Ovary (tissue), 9 donors: ENCODE measurements around the gene KANK2. TPM values are rescaled to one million over a fixed set of nuclear protein-coding genes. Genes with fewer than 3 reads are reported as not detected.
A peak's percentile ranks its signal among the peaks of the same experiment; 100 is the strongest.
"Not testable (repeated sequence)": the region's sequence is repeated elsewhere in the genome, so short reads cannot be mapped to it uniquely, and the experiment has no call there.

Source experiments
- DNase-seq, 5 donors: peaks; one replicate each; pipeline ENCODE4 v3.0.0-alpha.2; 2019 to 2020
- H3K27ac ChIP-seq, 2 donors: fragments of 200-600 bp; one replicate each; pipeline versions ENCODE4 v1.5.1 to v1.8.0; 2019 to 2022
- H3K27me3 ChIP-seq: fragments of 200-600 bp; one replicate; pipeline ENCODE4 v1.8.0; 2022
- H3K36me3 ChIP-seq: fragments of 200-600 bp; sonication (generic); one replicate; pipeline ENCODE4 v1.5.1; 2019
- H3K4me1 ChIP-seq: one replicate; pipeline ENCODE4 v1.8.1; 2013; ENCODE audit warnings: mild to moderate bottlenecking, moderate library complexity; ENCODE audit not compliant: insufficient read depth
- H3K4me3 ChIP-seq: fragments of 200-600 bp; sonication (generic); one replicate; pipeline ENCODE4 v1.5.1; 2017
- H3K9me3 ChIP-seq, 2 donors: fragments of 200-600 bp in 1 of 2; sonication (generic) in 1 of 2; one replicate each; pipeline versions ENCODE4 v1.5.1 to v1.8.1; 2013 to 2019; ENCODE audit warnings: mild to moderate bottlenecking in 1 of 2, moderate library complexity in 1 of 2
- CTCF ChIP-seq, 3 donors: fragments of 450-650 bp in 2 of 3; fragments of 200-600 bp in 1 of 3; IDR thresholded peaks; one replicate each; pipeline versions ENCODE4 v1.5.1 to v1.8.0; 2016 to 2022; ENCODE audit warnings: antibody characterized with exemption in 3 of 3, mild to moderate bottlenecking in 1 of 3
- EP300 ChIP-seq: sonication (generic); formaldehyde crosslinking; IDR thresholded peaks from one replicate; pipeline ENCODE4 v1.6.1; 2017; ENCODE audit warnings: antibody characterized with exemption
- POLR2A ChIP-seq: fragments of 450-650 bp; IDR thresholded peaks from one replicate; pipeline ENCODE4 v1.6.1; 2017; ENCODE audit warnings: antibody characterized with exemption, mild to moderate bottlenecking, moderate library complexity
- WGBS, 3 donors: extraction: QIAGEN DNeasy Blood & Tissue Kit in 1 of 3; methylation state at CpG; one replicate each; pipeline versions ENCODE4 v1.1.5 to v1.1.7; 2013 to 2017; 5-methylcytosine and 5-hydroxymethylcytosine counted together
- intact Hi-C, 4 donors: fragments of 100-400 bp; cut with DNase I; formaldehyde crosslinking; loops; one replicate each; pipeline versions ENCODE4 v1.11.0 to v1.15.1; 2022 to 2023
- polyA plus RNA-seq, 2 donors: library from polyadenylated mRNA; stranded (reverse); fragments of 200-250 nt in 1 of 2; fragments of 350-450 nt in 1 of 2; fragmentation: Illumina TruSeq in 1 of 2; extraction: RNeasy Lipid Tissue Mini Kit (QIAGEN cat#74804) in 1 of 2; gene quantifications; one replicate each; pipeline ENCODE4 v1.2.3, GENCODE V29; 2013 to 2014
- total RNA-seq, 7 donors: library from RNA; depleted of rRNA in 2 of 7; stranded (reverse); fragments of >200 nt in 2 of 7; fragmentation: NEBNext Ultra II Directional in 3 of 7; extraction: Animal tissue kit (Norgen Biotek cat#: 25700) in 3 of 7; gene quantifications; one replicate each; pipeline versions ENCODE4 v1.1.0 to v1.2.4, GENCODE V29; 2016 to 2023
- donor health status: DM: no; HTN: no; CAD: no; lungs with moderate emphysema.
- donor health status: DM: no; HTN: no; CAD: no.
- donor health status: Bipolar disorder and iron deficiency.
- donor health status: DM: yes; HTN: yes; CAD: no.
- donor health status: DM: no; HTN: no; CAD: no.
- donor health status: DM: yes; HTN: yes; CAD: no.

The KANK2 gene
- total and polyA plus RNA-seq, 9 donors, result 238 to 642 (median 433) TPM

- no peak for DNase-seq
- TF ChIP-seq POLR2A (no peak), CTCF (IDR thresholded peaks at IDR 0.05) (no peak), EP300 (no peak)
- 84 to 88% (median 87%) methylated on average over 14 of the region's 14 CpGs for WGBS, 3 donors
- Histone ChIP-seq H3K4me3 (no peak overlapping the region), H3K27ac (no peak overlapping the region), H3K36me3 (no peaks in the 10 kb centered on the region), H3K9me3 (no peaks in the 10 kb centered on the region), H3K27me3 (no peaks in the 10 kb centered on the region), H3K4me1 (peaks cover 8% of the 10 kb centered on the region)
- intact Hi-C loops, result no loop called here
Measured at GRCh38 chr19:11148001-11148400, 49.3 kb downstream of the KANK2 start.

GRCh38 chr19:11145536-11145924 lies 51.8 kb downstream of the KANK2 start:
- H3K27me3 ChIP-seq, result no peaks in the 10 kb centered on the region
- peak overlapping the region in 1 of 2 donors; percentile 29 for H3K27ac ChIP-seq
- peaks cover 14% of the 10 kb centered on the region for H3K4me1 ChIP-seq
- intact Hi-C loops, result no loop called here
- no peak overlapping the region for H3K4me3 ChIP-seq
- H3K36me3 ChIP-seq, result no peaks in the 10 kb centered on the region
- TF ChIP-seq CTCF (IDR thresholded peaks at IDR 0.05) (no peak), POLR2A (no peak), EP300 (no peak)
- DNase-seq, result no peak
- H3K9me3 ChIP-seq, result no peaks in the 10 kb centered on the region
- WGBS, 3 donors, result 93 to 97% (median 94%) methylated on average over 3 of the region's 3 CpGs

- H3K27me3 ChIP-seq, result no peaks in the 10 kb centered on the region
- intact Hi-C loops, result no loop called here
- peak; percentile 4 for TF ChIP-seq POLR2A
- no peak for TF ChIP-seq EP300
- no peaks in the 10 kb centered on the region for H3K36me3 ChIP-seq
- H3K27ac ChIP-seq, result peak overlapping the region; percentile 94 to 97
- peak overlapping the region; percentile 9 for H3K4me3 ChIP-seq
- H3K4me1 ChIP-seq, result peaks cover 26% of the 10 kb centered on the region
- DNase-seq, result peak; percentile 97 to 98 (median 98)
- 1 to 16% (median 2%) methylated on average over 6 to 22 of the region's 22 CpGs for WGBS, 3 donors
- no peaks in the 10 kb centered on the region for H3K9me3 ChIP-seq
Measured at GRCh38 chr19:11142528-11143171, 54.7 kb downstream of the KANK2 start.

- Histone ChIP-seq H3K4me1 (peaks cover 26% of the 10 kb centered on the region), H3K36me3 (no peaks in the 10 kb centered on the region), H3K9me3 (no peaks in the 10 kb centered on the region), H3K27ac (peak overlapping the region; percentile 94 to 97), H3K4me3 (no peak overlapping the region), H3K27me3 (no peaks in the 10 kb centered on the region)
- intact Hi-C loops, result no loop called here
- WGBS, 3 donors, result 53 to 59% (median 56%) methylated on average over 9 of the region's 9 CpGs
- TF ChIP-seq POLR2A, result no peak
- TF ChIP-seq CTCF (IDR thresholded peaks at IDR 0.05), result peak in 1 of 3 donors; percentile 22
- DNase-seq, result peak in 4 of 5 donors; percentile 48 to 62 (median 54)
Measured at GRCh38 chr19:11141937-11142527, 55.3 kb downstream of the KANK2 start.

GRCh38 chr19:11140896-11141295 lies 56.4 kb downstream of the KANK2 start:
- Histone ChIP-seq H3K27ac (no peak overlapping the region), H3K4me3 (no peak overlapping the region), H3K9me3 (no peaks in the 10 kb centered on the region), H3K27me3 (no peaks in the 10 kb centered on the region), H3K36me3 (no peaks in the 10 kb centered on the region), H3K4me1 (peaks cover 31% of the 10 kb centered on the region)
- DNase-seq, result peak in 1 of 5 donors; percentile 28
- intact Hi-C loops, result no loop called here
- 90 to 97% (median 94%) methylated on average over 9 of the region's 9 CpGs for WGBS, 3 donors
- TF ChIP-seq CTCF (IDR thresholded peaks at IDR 0.05), result no peak
- TF ChIP-seq POLR2A, result no peak
- no peak for TF ChIP-seq EP300

- DNase-seq, H3K36me3 ChIP-seq, intact Hi-C loops, H3K9me3 ChIP-seq, H3K27me3 ChIP-seq, H3K4me3 ChIP-seq: not testable (repeated sequence)
- peaks cover 31% of the 10 kb centered on the region for H3K4me1 ChIP-seq
- H3K27ac ChIP-seq, result peak overlapping the region; percentile 7 to 85
- 79 to 85% (median 83%) methylated on average over 10 of the region's 10 CpGs for WGBS, 3 donors
Measured at GRCh38 chr19:11140023-11140538, 57.3 kb downstream of the KANK2 start.
